SK-N-SH (cell line): ENCODE results near the gene MYBPH. TPM values are rescaled to one million over a fixed set of nuclear protein-coding genes. Genes with fewer than 3 reads are reported as not detected.

ENCODE experiments used
- CTCF ChIA-PET: fragments of 300-600, 350-600 bp; formaldehyde crosslinking; extraction: SDS; loops from one replicate; lab custom pipeline; 2021; lab: Yijun Ruan, JAX
- POLR2A ChIA-PET: fragments of 350-600 bp; sonication (Branson Sonifier 250); formaldehyde crosslinking; extraction: SDS; loops from one replicate; lab custom pipeline; 2020; ENCODE audit warnings: antibody characterized with exemption, inconsistent platforms; lab: Yijun Ruan, JAX
- DNase-seq: peaks from one replicate; pipeline ENCODE4 v3.0.0; 2012
- H2AFZ ChIP-seq: fragments of 200-600 bp; sonication (generic); 2 replicates; pipeline ENCODE4 v1.8.1; 2016; ENCODE audit warnings: antibody characterized with exemption, mild to moderate bottlenecking, low read depth
- H3F3A ChIP-seq: fragments of 200-600 bp; sonication (generic); replicated peaks from 2 replicates; pipeline ENCODE3; 2016; ENCODE audit warnings: antibody characterized with exemption, mild to moderate bottlenecking; ENCODE audit not compliant: insufficient read depth
- H3K27ac ChIP-seq, 2 experiments: fragments of 200-500 bp in 1 of 2; fragments of 200-600 bp in 1 of 2; sonication (Bioruptor generic) in 1 of 2; sonication (generic), shearing (Covaris generic) in 1 of 2; 2 replicates each; pipeline versions ENCODE4 v1.5.1 to v1.6.1; 2014 to 2016; ENCODE audit warnings: low read depth in 2 of 2, inconsistent platforms in 1 of 2, low read length in 1 of 2, mild to moderate bottlenecking in 1 of 2, mixed read lengths in 1 of 2
- H3K27me3 ChIP-seq: fragments of 200-600 bp; sonication (generic), shearing (Covaris generic); 2 replicates; pipeline ENCODE4 v1.6.1; 2016; ENCODE audit warnings: mixed run types; ENCODE audit not compliant: insufficient read depth
- H3K36me3 ChIP-seq, 2 experiments: fragments of 200-500 bp in 1 of 2; fragments of 200-600 bp in 1 of 2; sonication (Bioruptor generic) in 1 of 2; sonication (generic) in 1 of 2; replicated peaks in 1 of 2; 2 replicates each; pipeline versions ENCODE3 to v1.5.1; 2014 to 2016; ENCODE audit warnings: low read length in 1 of 2, mild to moderate bottlenecking in 1 of 2; ENCODE audit not compliant: insufficient read depth in 2 of 2, control insufficient read depth in 1 of 2
- H3K4me1 ChIP-seq, 2 experiments: fragments of 200-500 bp in 1 of 2; fragments of 200-600 bp in 1 of 2; sonication (Bioruptor generic) in 1 of 2; sonication (generic), shearing (Covaris generic) in 1 of 2; 2 replicates each; pipeline versions ENCODE4 v1.5.1 to v1.6.1; 2014 to 2016; ENCODE audit warnings: low read depth in 1 of 2, low read length in 1 of 2, mixed run types in 1 of 2; ENCODE audit not compliant: insufficient read depth in 2 of 2, control insufficient read depth in 1 of 2
- H3K4me2 ChIP-seq: fragments of 200-600 bp; sonication (generic), shearing (Covaris generic); 2 replicates; pipeline ENCODE4 v1.6.1; 2017; ENCODE audit warnings: mixed run types
- H3K4me3 ChIP-seq, 2 experiments: fragments of 200-500 bp in 1 of 2; fragments of 200-600 bp in 1 of 2; sonication (Bioruptor generic) in 1 of 2; sonication (generic), shearing (Covaris generic) in 1 of 2; 2 replicates each; pipeline versions ENCODE4 v1.5.1 to v1.8.1; 2014 to 2016; ENCODE audit warnings: low read depth in 2 of 2, inconsistent platforms in 1 of 2, low read length in 1 of 2, mild to moderate bottlenecking in 1 of 2, mixed read lengths in 1 of 2, moderate library complexity in 1 of 2
- H3K79me2 ChIP-seq: fragments of 200-600 bp; sonication (generic); 2 replicates; pipeline ENCODE4 v1.8.1; 2017; ENCODE audit warnings: mild to moderate bottlenecking; ENCODE audit not compliant: insufficient read depth
- H3K9ac ChIP-seq: fragments of 200-600 bp; sonication (generic); 2 replicates; pipeline ENCODE4 v1.6.1; 2017; ENCODE audit warnings: mixed run types
- H3K9me2 ChIP-seq: fragments of 200-600 bp; sonication (generic); 2 replicates; pipeline ENCODE4 v1.6.1; 2017; ENCODE audit warnings: mixed run types
- H3K9me3 ChIP-seq: fragments of 200-600 bp; sonication (generic); 2 replicates; pipeline ENCODE4 v1.6.1; 2017; ENCODE audit warnings: mixed run types, mild to moderate bottlenecking, moderate library complexity
- H4K20me1 ChIP-seq: fragments of 200-600 bp; sonication (generic); 2 replicates; pipeline ENCODE4 v1.6.1; 2017; ENCODE audit warnings: mild to moderate bottlenecking, mixed run types; ENCODE audit not compliant: insufficient read depth
- CHD2 ChIP-seq: fragments of 150-350 bp; IDR thresholded peaks from 2 replicates; pipeline ENCODE4 v1.6.1; 2018; ENCODE audit warnings: low read length; ENCODE audit not compliant: partially characterized antibody
- ELF1 ChIP-seq: IDR thresholded peaks from 2 replicates; pipeline ENCODE4 v1.4.0; 2012
- EP300 ChIP-seq, 2 experiments: IDR thresholded peaks; 2 replicates each; pipeline versions ENCODE4 v1.4.0 to v1.6.1; 2012; ENCODE audit warnings: borderline replicate concordance in 1 of 2, low read depth in 1 of 2, low read length in 1 of 2
- FOSL2 ChIP-seq: IDR thresholded peaks from 2 replicates; pipeline ENCODE4 v1.4.0; 2012; ENCODE audit warnings: low read depth, mild to moderate bottlenecking, moderate library complexity, borderline replicate concordance
- FOXJ3 ChIP-seq: sonication (generic); formaldehyde crosslinking; IDR thresholded peaks from 2 replicates; pipeline ENCODE4 v1.5.1; 2020; ENCODE audit warnings: mild to moderate bottlenecking, missing genetic modification reagents
- FOXM1 ChIP-seq: IDR thresholded peaks from 2 replicates; pipeline ENCODE4 v1.4.0; 2012; ENCODE audit warnings: low read depth, mild to moderate bottlenecking
- GATA2 ChIP-seq: sonication (generic); formaldehyde crosslinking; IDR thresholded peaks from 2 replicates; pipeline ENCODE4 v1.5.0; 2020; ENCODE audit warnings: mild to moderate bottlenecking, missing genetic modification reagents
- MEF2A ChIP-seq: IDR thresholded peaks from 2 replicates; pipeline ENCODE4 v1.4.0; 2012; ENCODE audit warnings: low read depth, borderline replicate concordance
- MXI1 ChIP-seq: IDR thresholded peaks from 2 replicates; pipeline ENCODE4 v1.6.1; 2012; ENCODE audit warnings: mild to moderate bottlenecking, low read depth, low read length, improper control_type of control experiment
- PBX3 ChIP-seq: IDR thresholded peaks from 2 replicates; pipeline ENCODE4; 2012
- POLR2AphosphoS5 ChIP-seq: IDR thresholded peaks from 2 replicates; pipeline ENCODE4 v1.6.1; 2012; ENCODE audit warnings: low read depth, low read length
- RCOR1 ChIP-seq: fragments of 150-350 bp; IDR thresholded peaks from 2 replicates; pipeline ENCODE4 v1.6.1; 2017; ENCODE audit warnings: antibody characterized with exemption, low read length
- RXRA ChIP-seq: IDR thresholded peaks from 2 replicates; pipeline ENCODE4 v1.4.0; 2012; ENCODE audit warnings: low read depth, mild to moderate bottlenecking, borderline replicate concordance
- SIN3A ChIP-seq: IDR thresholded peaks from 2 replicates; pipeline ENCODE4 v1.6.1; 2012; ENCODE audit warnings: low read depth, mild to moderate bottlenecking, low read length, moderate library complexity, borderline replicate concordance
- SMC3 ChIP-seq: IDR thresholded peaks from 2 replicates; pipeline ENCODE4 v1.6.1; 2012; ENCODE audit warnings: low read depth, low read length, improper control_type of control experiment
- TCF12 ChIP-seq: IDR thresholded peaks from 2 replicates; pipeline ENCODE4 v1.4.0; 2012
- TEAD4 ChIP-seq: IDR thresholded peaks from 2 replicates; pipeline ENCODE4 v1.4.0; 2012; ENCODE audit warnings: mild to moderate bottlenecking, borderline replicate concordance; ENCODE audit not compliant: insufficient read depth
- USF1 ChIP-seq: IDR thresholded peaks from 2 replicates; pipeline ENCODE4 v1.4.0; 2012; ENCODE audit warnings: low read depth, borderline replicate concordance
- YY1 ChIP-seq: IDR thresholded peaks from 2 replicates; pipeline ENCODE4 v1.4.0; 2012; ENCODE audit warnings: low read depth, mild to moderate bottlenecking
- WGBS: methylation state at CpG from one replicate; pipeline ENCODE4 v1.1.6; 2017; ENCODE audit warnings: low lambda C conversion rate; 5-methylcytosine and 5-hydroxymethylcytosine counted together
- polyA plus RNA-seq, 3 experiments: library from polyadenylated mRNA; depleted of rRNA; stranded (reverse); fragments of >200 nt; gene quantifications; 2 replicates each; pipeline ENCODE4 v1.2.3, GENCODE V29; 2012
- TF ChIP-seq, protein P1 (sequence below): fragments of 200-600 bp; sonication (generic); IDR thresholded peaks from 2 replicates; pipeline ENCODE4 v1.6.1; 2017; ENCODE audit warnings: antibody characterized with exemption, mild to moderate bottlenecking, moderate library complexity

Gene MYBPH
- polyA plus RNA-seq, 1 of the 3 experiments (the other 2 are of a cell fraction): 0.12 TPM

DNA sequence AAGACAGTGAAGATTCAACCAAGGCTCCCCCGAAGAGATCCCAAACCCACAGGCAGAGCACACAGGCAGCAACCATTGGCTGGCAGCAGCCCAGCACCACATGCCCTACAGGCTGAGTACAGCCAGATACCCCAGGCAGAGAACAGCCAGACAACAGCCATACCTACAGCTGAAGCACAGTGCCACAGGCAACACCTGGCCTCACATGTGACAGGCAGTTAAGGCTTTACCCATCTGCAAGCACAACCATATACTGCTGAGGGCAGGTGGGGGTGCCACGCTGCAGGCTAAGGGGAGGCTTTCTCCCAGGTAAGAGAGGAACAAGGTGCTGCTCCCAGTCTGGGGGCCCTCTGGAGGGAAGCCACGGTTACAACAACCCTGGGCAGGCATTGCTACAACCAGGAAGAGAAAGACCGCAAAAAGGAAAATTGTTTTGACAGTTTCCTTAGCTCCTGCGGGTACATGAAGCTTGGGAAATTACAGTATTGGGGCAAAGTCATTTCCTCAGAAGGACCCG, 41.6 kb upstream of the MYBPH start:
- Histone ChIP-seq H3K9ac (no peak overlapping the region), H3K9me3 (no peaks in the 10 kb centered on the region), H3K4me1 (peaks cover 0 to 2% of the 10 kb centered on the region in 2 experiments; a peak in 1 of 4 replicates), H2AFZ (no peak overlapping the region), H3K4me2 (no peak overlapping the region), H3K79me2 (no peaks in the 10 kb centered on the region), H3K9me2 (no peaks in the 10 kb centered on the region), H3F3A (no peaks in the 10 kb centered on the region), H3K27me3 (peaks cover 18% of the 10 kb centered on the region), H3K36me3 (no peaks in the 10 kb centered on the region), H4K20me1 (no peaks in the 10 kb centered on the region), H3K27ac (no peak overlapping the region), H3K4me3 (no peak overlapping the region)
- DNase-seq: no peak
- 55% methylated on average over 6 of the region's 6 CpGs for WGBS
- ChIA-PET POLR2A (interaction anchor here (2.2 kb wide), 1 partner anchor 99 kb away, joined by 12 read pairs; no protein-coding TSS in a partner anchor), CTCF (interaction anchor here (0.7 to 23.6 kb wide), 32 partner anchors 9 to 271 kb away, joined by 3 to 602 read pairs (median 10); partner anchors contain the start of genes ADORA1, MYBPH and PPFIA4)
- TF ChIP-seq SMC3 (peak; percentile 25; the same call in 1 of the 2 replicates), EP300 (IDR thresholded peaks at IDR 0.05; ENCODE audit: borderline replicate concordance in 1 of 2, low read depth in 1 of 2, low read length in 1 of 2) (no peak), FOXM1 (no peak), TEAD4 (no peak)
- TF ChIP-seq, protein P1, sequence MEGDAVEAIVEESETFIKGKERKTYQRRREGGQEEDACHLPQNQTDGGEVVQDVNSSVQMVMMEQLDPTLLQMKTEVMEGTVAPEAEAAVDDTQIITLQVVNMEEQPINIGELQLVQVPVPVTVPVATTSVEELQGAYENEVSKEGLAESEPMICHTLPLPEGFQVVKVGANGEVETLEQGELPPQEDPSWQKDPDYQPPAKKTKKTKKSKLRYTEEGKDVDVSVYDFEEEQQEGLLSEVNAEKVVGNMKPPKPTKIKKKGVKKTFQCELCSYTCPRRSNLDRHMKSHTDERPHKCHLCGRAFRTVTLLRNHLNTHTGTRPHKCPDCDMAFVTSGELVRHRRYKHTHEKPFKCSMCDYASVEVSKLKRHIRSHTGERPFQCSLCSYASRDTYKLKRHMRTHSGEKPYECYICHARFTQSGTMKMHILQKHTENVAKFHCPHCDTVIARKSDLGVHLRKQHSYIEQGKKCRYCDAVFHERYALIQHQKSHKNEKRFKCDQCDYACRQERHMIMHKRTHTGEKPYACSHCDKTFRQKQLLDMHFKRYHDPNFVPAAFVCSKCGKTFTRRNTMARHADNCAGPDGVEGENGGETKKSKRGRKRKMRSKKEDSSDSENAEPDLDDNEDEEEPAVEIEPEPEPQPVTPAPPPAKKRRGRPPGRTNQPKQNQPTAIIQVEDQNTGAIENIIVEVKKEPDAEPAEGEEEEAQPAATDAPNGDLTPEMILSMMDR: no peak; the same call in 1 of the 2 replicates

- CTCF ChIA-PET: interaction anchor here (0.5 to 23.6 kb wide), 66 partner anchors 10 to 1362 kb away, joined by 3 to 602 read pairs (median 6); partner anchors contain the start of genes ADORA1, CHIT1, MYBPH and PPFIA4
- H3K9me2 ChIP-seq: no peaks in the 10 kb centered on the region
- DNase-seq: peak; percentile 74
- no peak for TF ChIP-seq CHD2
- TF ChIP-seq USF1: no peak
- TF ChIP-seq YY1: no peak
- TF ChIP-seq RCOR1: no peak
- no peak for TF ChIP-seq SIN3A
- TF ChIP-seq, protein P1: peak; percentile 79
- no peak for TF ChIP-seq RXRA
- TF ChIP-seq TCF12: no peak
- TF ChIP-seq MXI1: peak; percentile 43; the same call in 1 of the 2 replicates
- TF ChIP-seq POLR2AphosphoS5: no peak
- no peak for TF ChIP-seq EP300 (IDR thresholded peaks at IDR 0.05; ENCODE audit: borderline replicate concordance in 1 of 2, low read depth in 1 of 2, low read length in 1 of 2)
- no peak for TF ChIP-seq GATA2 (CRISPR knock-in tag)
- no peak for TF ChIP-seq FOXJ3 (CRISPR knock-in tag)
- no peak for TF ChIP-seq MEF2A
- no peak for TF ChIP-seq PBX3
- no peak for TF ChIP-seq ELF1
- TF ChIP-seq FOXM1: no peak
- no peak for TF ChIP-seq FOSL2
Measured at GRCh38 chr1:203216274-203217138, 40.9 kb upstream of the MYBPH start.

More at GRCh38 chr1:203216274-203217138, 40.9 kb upstream of the MYBPH start:
- H3K9ac ChIP-seq: no peak overlapping the region
- no peak overlapping the region; a peak in 1 of 4 replicates for H3K4me3 ChIP-seq
- no peaks in the 10 kb centered on the region for H3K36me3 ChIP-seq
- no peaks in the 10 kb centered on the region for H3F3A ChIP-seq
- no peaks in the 10 kb centered on the region for H3K9me3 ChIP-seq
- H3K4me2 ChIP-seq: no peak overlapping the region
- 30% methylated on average over 14 of the region's 19 CpGs for WGBS
- no peak overlapping the region for H2AFZ ChIP-seq
- POLR2A ChIA-PET: interaction anchor here (1.0 to 2.2 kb wide), 2 partner anchors 99 to 180 kb away, joined by 3 to 12 read pairs; no protein-coding TSS in a partner anchor
- H3K79me2 ChIP-seq: no peaks in the 10 kb centered on the region
- H3K27ac ChIP-seq: no peak overlapping the region
- peaks cover 18% of the 10 kb centered on the region for H3K27me3 ChIP-seq
- peaks cover 0 to 2% of the 10 kb centered on the region in 2 experiments; a peak in 1 of 4 replicates for H3K4me1 ChIP-seq
- no peaks in the 10 kb centered on the region for H4K20me1 ChIP-seq
